Activated naive CD8-positive, alpha-beta T cell treated with anti-CD3 and anti-CD28 coated beads for 36 hours (primary cell): ENCODE results near the gene PLIN1. TPM values are rescaled to one million over a fixed set of nuclear protein-coding genes. Genes with fewer than 3 reads are reported as not detected.

Experiments
- DNase-seq: peaks from one replicate; pipeline ENCODE4 v3.0.0; 2021
- H3K27ac Mint-ChIP-seq: one replicate; pipeline ENCODE4 v1.8.0; 2022; ENCODE audit warnings: mild to moderate bottlenecking, moderate library complexity, mixed read lengths
- H3K27me3 Mint-ChIP-seq: one replicate; pipeline ENCODE4 v1.8.0; 2022; ENCODE audit warnings: mild to moderate bottlenecking, mixed read lengths
- H3K36me3 Mint-ChIP-seq: one replicate; pipeline ENCODE4 v1.8.0; 2021; ENCODE audit warnings: mild to moderate bottlenecking, mixed read lengths
- H3K4me1 Mint-ChIP-seq: one replicate; pipeline ENCODE4 v1.8.0; 2021; ENCODE audit warnings: mixed read lengths
- H3K4me3 Mint-ChIP-seq: one replicate; pipeline ENCODE4 v1.8.0; 2022; ENCODE audit warnings: mild to moderate bottlenecking, moderate library complexity, mixed read lengths
- H3K9me3 Mint-ChIP-seq: one replicate; pipeline ENCODE4 v1.8.0; 2022; ENCODE audit warnings: mixed read lengths
- total RNA-seq, 2 experiments: library from RNA; stranded (reverse); gene quantifications; one replicate each; pipeline ENCODE4 v1.2.3, GENCODE V29; 2021

The PLIN1 gene
- total RNA-seq, 2 experiments from 2014 or later, result 0.23 to 0.34 TPM

DNA sequence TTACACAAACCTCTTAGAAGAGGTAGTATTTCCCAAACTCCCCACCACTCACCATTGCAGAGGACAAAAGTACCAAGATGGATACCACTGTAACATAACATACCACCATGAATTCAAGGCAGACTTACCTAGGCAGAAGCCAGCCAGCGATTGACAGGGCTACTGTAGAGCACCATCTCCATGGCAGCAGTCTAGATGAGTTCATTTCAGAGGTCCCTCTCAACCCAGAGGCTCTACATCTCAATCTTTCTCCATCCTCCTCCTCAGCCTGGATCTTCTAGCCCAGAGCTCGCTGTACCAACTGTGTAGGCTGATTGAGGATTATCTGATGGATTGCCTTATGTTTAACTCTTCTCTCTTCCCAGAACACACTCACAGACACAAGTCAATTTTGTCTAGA lies 2.0 kb upstream of the PLIN1 start:
- Mint-ChIP-seq H3K4me3 (no peak overlapping the region), H3K9me3 (no peaks in the 10 kb centered on the region), H3K27ac (no peak overlapping the region), H3K36me3 (peaks cover 2% of the 10 kb centered on the region), H3K4me1 (no peaks in the 10 kb centered on the region), H3K27me3 (no peaks in the 10 kb centered on the region)
- no peak for DNase-seq

- Mint-ChIP-seq H3K4me1 (no peaks in the 10 kb centered on the region), H3K9me3 (no peaks in the 10 kb centered on the region), H3K4me3 (no peak overlapping the region), H3K27me3 (no peaks in the 10 kb centered on the region), H3K27ac (no peak overlapping the region), H3K36me3 (peaks cover under 1% of the 10 kb centered on the region)
- DNase-seq, result no peak
These were observed 1.2 kb upstream of the PLIN1 start for GRCh38 chr15:89680282-89680873.

DNA sequence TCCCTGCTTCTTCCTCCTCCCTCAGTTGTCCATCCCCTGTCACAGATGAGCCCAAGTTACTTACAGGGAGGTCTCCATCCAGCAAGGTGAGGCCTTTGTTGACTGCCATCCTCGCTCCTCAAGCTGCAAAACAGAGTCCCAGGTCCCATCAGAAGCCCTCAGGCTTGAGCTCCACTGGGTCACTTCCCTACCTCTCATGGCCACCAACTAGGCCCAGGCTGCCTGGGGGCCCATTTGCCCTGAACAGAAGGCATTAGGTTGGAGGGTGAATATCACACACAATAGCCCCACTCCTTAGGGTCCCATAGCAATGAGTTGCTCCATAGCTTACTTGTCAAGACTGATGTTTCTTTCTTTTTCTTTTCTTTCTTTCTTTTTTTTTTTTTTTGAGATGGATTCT lies 1.8 kb downstream of the PLIN1 start:
- H3K27ac Mint-ChIP-seq, result no peak overlapping the region

GRCh38 chr15:89675606-89676005 lies 3.6 kb downstream of the PLIN1 start:
- H3K27ac Mint-ChIP-seq, result no peak overlapping the region
- no peaks in the 10 kb centered on the region for H3K36me3 Mint-ChIP-seq
- peaks cover 3% of the 10 kb centered on the region for H3K4me1 Mint-ChIP-seq
- H3K4me3 Mint-ChIP-seq, result no peak overlapping the region
- no peaks in the 10 kb centered on the region for H3K9me3 Mint-ChIP-seq
- H3K27me3 Mint-ChIP-seq, result no peaks in the 10 kb centered on the region
- no peak for DNase-seq

More for the DNA sequence above, 1.8 kb downstream of the PLIN1 start:
- no peaks in the 10 kb centered on the region for H3K36me3 Mint-ChIP-seq
- no peaks in the 10 kb centered on the region for H3K27me3 Mint-ChIP-seq
- no peaks in the 10 kb centered on the region for H3K4me1 Mint-ChIP-seq
- no peak for DNase-seq
- no peak overlapping the region for H3K4me3 Mint-ChIP-seq
- no peaks in the 10 kb centered on the region for H3K9me3 Mint-ChIP-seq

- DNase-seq, result no peak
- H3K4me3 Mint-ChIP-seq, result no peak overlapping the region
- H3K36me3 Mint-ChIP-seq, result no peaks in the 10 kb centered on the region
- H3K4me1 Mint-ChIP-seq, result peaks cover 3% of the 10 kb centered on the region
- H3K27me3 Mint-ChIP-seq, result no peaks in the 10 kb centered on the region
- no peaks in the 10 kb centered on the region for H3K9me3 Mint-ChIP-seq
- H3K27ac Mint-ChIP-seq, result no peak overlapping the region
These were observed 4.6 kb downstream of the PLIN1 start for GRCh38 chr15:89674526-89674925.

- Mint-ChIP-seq H3K9me3 (no peaks in the 10 kb centered on the region), H3K36me3 (no peaks in the 10 kb centered on the region), H3K4me3 (no peak overlapping the region), H3K27ac (no peak overlapping the region), H3K4me1 (peaks cover 3% of the 10 kb centered on the region), H3K27me3 (no peaks in the 10 kb centered on the region)
- peak; percentile 29 for DNase-seq
These were observed 6.0 kb downstream of the PLIN1 start for GRCh38 chr15:89673165-89673512.

GRCh38 chr15:89672221-89673164 lies 6.7 kb downstream of the PLIN1 start:
- Mint-ChIP-seq H3K36me3 (no peaks in the 10 kb centered on the region), H3K27me3 (peaks cover 3% of the 10 kb centered on the region), H3K27ac (no peak overlapping the region), H3K4me1 (peaks cover 3% of the 10 kb centered on the region), H3K9me3 (no peaks in the 10 kb centered on the region), H3K4me3 (no peak overlapping the region)
- DNase-seq, result no peak

- Mint-ChIP-seq H3K9me3 (no peaks in the 10 kb centered on the region), H3K4me3 (no peak overlapping the region), H3K27me3 (peaks cover 7% of the 10 kb centered on the region), H3K27ac (no peak overlapping the region), H3K36me3 (no peaks in the 10 kb centered on the region), H3K4me1 (peaks cover 3% of the 10 kb centered on the region)
- DNase-seq, result no peak
These were observed 7.5 kb downstream of the PLIN1 start for GRCh38 chr15:89671687-89672086.

GRCh38 chr15:89670971-89671560 lies 8.1 kb downstream of the PLIN1 start:
- DNase-seq, result no peak
- Mint-ChIP-seq H3K27ac (no peak overlapping the region), H3K4me3 (no peak overlapping the region), H3K4me1 (peaks cover 3% of the 10 kb centered on the region), H3K27me3 (peaks cover 12% of the 10 kb centered on the region), H3K9me3 (no peaks in the 10 kb centered on the region), H3K36me3 (no peaks in the 10 kb centered on the region)

- Mint-ChIP-seq H3K4me3 (no peak overlapping the region), H3K27me3 (peaks cover 16% of the 10 kb centered on the region), H3K4me1 (peaks cover 3% of the 10 kb centered on the region), H3K36me3 (no peaks in the 10 kb centered on the region), H3K9me3 (no peaks in the 10 kb centered on the region), H3K27ac (no peak overlapping the region)
- no peak for DNase-seq
These were observed 9.2 kb downstream of the PLIN1 start for GRCh38 chr15:89669941-89670340.

- no peak for DNase-seq
- Mint-ChIP-seq H3K9me3 (no peaks in the 10 kb centered on the region), H3K4me1 (peaks cover 3% of the 10 kb centered on the region), H3K27me3 (peaks cover 21% of the 10 kb centered on the region), H3K36me3 (no peaks in the 10 kb centered on the region), H3K4me3 (no peak overlapping the region), H3K27ac (no peak overlapping the region)
These were observed 9.8 kb downstream of the PLIN1 start for GRCh38 chr15:89669309-89669865.

- Mint-ChIP-seq H3K36me3 (no peaks in the 10 kb centered on the region), H3K27ac (peak overlapping the region; percentile 4), H3K4me3 (no peak overlapping the region), H3K27me3 (peaks cover 23% of the 10 kb centered on the region), H3K9me3 (no peaks in the 10 kb centered on the region), H3K4me1 (peaks cover 3% of the 10 kb centered on the region)
- DNase-seq, result no peak
These were observed 11.0 kb downstream of the PLIN1 start for GRCh38 chr15:89668171-89668570.

DNA sequence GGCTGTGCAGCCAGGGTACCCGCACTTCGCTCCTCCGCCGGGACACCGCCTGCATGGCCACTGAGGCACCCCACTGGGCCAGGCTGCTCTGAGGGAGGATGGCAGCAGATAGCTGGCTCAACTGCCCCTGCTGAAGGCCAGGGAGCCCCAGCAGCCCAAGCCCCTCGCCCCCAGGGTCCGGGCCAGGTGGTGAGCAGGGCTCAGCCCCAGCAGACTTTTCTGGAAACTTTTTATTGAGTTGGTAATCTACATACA lies 11.5 kb downstream of the PLIN1 start:
- no peak overlapping the region for H3K4me3 Mint-ChIP-seq
- no peak for DNase-seq
- H3K9me3 Mint-ChIP-seq, result no peaks in the 10 kb centered on the region
- H3K36me3 Mint-ChIP-seq, result no peaks in the 10 kb centered on the region
- H3K27ac Mint-ChIP-seq, result no peak overlapping the region
- H3K4me1 Mint-ChIP-seq, result peaks cover 3% of the 10 kb centered on the region
- H3K27me3 Mint-ChIP-seq, result peaks cover 23% of the 10 kb centered on the region

DNA sequence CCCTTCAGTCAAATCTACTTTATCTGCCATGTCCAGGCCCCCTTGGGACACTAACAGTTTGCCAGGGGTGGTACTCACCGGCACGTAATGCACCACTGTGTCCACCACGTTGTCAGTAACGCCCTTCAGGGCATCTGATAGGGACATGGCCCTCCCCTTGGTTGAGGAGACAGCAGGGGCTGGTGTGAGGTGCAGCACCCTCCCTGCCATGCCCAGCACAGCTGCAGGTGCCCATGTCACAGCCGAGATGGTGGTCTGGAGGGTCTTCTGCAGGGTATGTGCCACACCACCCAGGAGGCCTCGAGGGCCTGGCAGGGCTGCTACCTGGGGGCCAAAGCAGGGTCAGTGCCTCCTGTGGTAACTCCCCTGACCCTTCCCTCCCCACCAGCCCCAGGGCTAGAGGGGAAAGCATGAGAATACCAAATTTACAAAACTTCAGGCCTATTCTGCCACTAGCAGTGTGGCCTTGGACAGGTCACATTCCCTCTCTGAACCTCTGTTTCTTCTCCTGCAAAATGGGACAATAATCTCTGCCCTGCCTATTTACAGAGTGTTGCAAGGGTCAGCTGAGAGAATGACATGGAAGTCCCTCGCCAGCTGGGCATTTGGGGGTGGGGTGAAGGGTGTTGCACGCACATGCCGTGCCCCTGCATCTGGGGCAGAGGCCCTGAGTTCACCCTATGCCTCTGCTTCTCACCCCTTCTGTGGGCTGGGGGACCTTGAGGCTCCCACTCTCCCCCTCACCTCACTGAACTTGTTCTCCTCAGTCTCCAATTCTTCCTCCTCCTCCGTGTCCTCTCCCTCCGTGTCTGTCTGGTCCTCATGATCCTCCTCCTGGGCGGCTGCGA lies 12.1 kb downstream of the PLIN1 start:
- H3K9me3 Mint-ChIP-seq, result no peaks in the 10 kb centered on the region
- H3K27ac Mint-ChIP-seq, result no peak overlapping the region
- no peaks in the 10 kb centered on the region for H3K36me3 Mint-ChIP-seq
- no peak overlapping the region for H3K4me3 Mint-ChIP-seq
- H3K27me3 Mint-ChIP-seq, result peaks cover 23% of the 10 kb centered on the region
- H3K4me1 Mint-ChIP-seq, result peaks cover 3% of the 10 kb centered on the region
- no peak for DNase-seq
